ENCODE measurements around the gene DTNB.

Gene DTNB

GRCh38 chr2:25673300-25674076, at the start of gene DTNB:
Gene DTNB, minus strand, starts transcription at chr2:25673577. Its CDS starts 20,917 bp downstream, at chr2:25652660.
- TF ChIP-seq, protein P1, sequence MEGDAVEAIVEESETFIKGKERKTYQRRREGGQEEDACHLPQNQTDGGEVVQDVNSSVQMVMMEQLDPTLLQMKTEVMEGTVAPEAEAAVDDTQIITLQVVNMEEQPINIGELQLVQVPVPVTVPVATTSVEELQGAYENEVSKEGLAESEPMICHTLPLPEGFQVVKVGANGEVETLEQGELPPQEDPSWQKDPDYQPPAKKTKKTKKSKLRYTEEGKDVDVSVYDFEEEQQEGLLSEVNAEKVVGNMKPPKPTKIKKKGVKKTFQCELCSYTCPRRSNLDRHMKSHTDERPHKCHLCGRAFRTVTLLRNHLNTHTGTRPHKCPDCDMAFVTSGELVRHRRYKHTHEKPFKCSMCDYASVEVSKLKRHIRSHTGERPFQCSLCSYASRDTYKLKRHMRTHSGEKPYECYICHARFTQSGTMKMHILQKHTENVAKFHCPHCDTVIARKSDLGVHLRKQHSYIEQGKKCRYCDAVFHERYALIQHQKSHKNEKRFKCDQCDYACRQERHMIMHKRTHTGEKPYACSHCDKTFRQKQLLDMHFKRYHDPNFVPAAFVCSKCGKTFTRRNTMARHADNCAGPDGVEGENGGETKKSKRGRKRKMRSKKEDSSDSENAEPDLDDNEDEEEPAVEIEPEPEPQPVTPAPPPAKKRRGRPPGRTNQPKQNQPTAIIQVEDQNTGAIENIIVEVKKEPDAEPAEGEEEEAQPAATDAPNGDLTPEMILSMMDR (IDR thresholded peaks at IDR 0.05; ENCODE audit: low read length, missing control alignments) = no peak
- peak; percentile 57 for DNase-seq (ENCODE audit: low read depth)
- peak within 1 kb of the TSS; percentile 69 for H3K4me3 ChIP-seq (replicated peaks; ENCODE audit: low read depth, low read length)

DNA sequence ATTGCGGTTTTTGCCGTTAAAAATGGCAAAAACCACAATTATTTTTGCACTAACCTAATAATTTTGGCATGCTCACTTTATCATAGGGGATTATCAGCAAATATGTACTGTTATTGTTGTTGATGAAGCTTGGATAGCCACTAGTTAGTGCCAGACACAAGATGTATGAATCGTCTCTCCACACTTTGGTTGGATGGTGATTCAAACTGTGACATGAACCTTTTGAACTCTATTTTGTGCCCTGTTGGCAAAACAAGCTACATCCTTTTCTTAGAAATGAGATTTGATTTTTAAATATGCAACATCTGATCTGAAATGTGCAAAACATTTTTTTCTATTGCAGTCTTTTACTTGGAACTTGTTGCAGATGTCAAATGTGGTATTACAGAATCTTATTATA, 48.8 kb upstream of the DTNB start:
- TF ChIP-seq, protein P1 (IDR thresholded peaks at IDR 0.05; ENCODE audit: low read length, missing control alignments) = no peak
- no peak overlapping the region for H3K4me3 ChIP-seq (replicated peaks; ENCODE audit: low read depth, low read length)
- no peak for DNase-seq (ENCODE audit: low read depth)

DNA sequence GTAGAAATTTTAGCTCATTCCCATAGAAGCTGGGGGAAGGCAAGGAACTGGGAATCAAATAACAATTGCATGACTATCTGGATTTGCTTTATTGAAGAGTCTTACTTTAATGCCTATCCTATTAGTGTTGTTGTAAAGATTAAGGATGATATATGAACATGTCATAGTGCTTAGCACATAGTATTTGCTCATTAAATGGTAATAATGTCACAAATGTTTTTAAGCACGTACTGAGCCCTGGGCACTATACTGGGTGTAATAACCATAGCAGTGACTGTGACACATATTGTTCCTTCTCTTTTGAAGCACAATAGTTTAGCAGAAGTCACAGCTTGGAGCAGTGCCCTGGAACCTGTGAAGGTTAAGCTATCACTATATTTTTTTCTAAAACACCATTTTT, 47.2 kb upstream of the DTNB start:
- DNase-seq (ENCODE audit: low read depth) = no peak
- TF ChIP-seq, protein P1 (IDR thresholded peaks at IDR 0.05; ENCODE audit: low read length, missing control alignments) = no peak
- H3K4me3 ChIP-seq (replicated peaks; ENCODE audit: low read depth, low read length) = no peak overlapping the region

DNA sequence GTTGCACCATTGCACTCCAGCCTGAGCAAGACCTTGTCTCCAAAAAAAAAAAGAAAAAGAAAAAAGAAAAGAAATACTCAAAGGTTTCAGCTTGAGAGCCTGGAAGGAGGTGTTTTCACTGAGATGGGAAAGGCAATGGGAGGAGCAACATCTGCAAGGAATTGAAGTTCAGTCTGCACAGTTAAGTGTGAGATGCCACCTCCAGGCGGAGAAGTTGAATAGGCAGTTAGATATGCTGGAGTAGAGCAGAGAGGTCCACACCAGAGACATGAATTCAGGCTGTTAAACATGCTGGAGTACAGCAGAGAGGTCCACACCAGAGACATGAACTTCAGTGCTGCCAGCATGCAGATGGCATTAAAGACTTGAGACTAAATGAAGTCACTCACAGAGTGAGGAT, 41.4 kb upstream of the DTNB start:
- no peak overlapping the region for H3K4me3 ChIP-seq (replicated peaks; ENCODE audit: low read depth, low read length)
- TF ChIP-seq, protein P1 (IDR thresholded peaks at IDR 0.05; ENCODE audit: low read length, missing control alignments) = peak; percentile 1
- peak; percentile 14 for DNase-seq (ENCODE audit: low read depth)

- DNase-seq (ENCODE audit: low read depth) = no peak
- H3K4me3 ChIP-seq (replicated peaks; ENCODE audit: low read depth, low read length) = no peak overlapping the region
- TF ChIP-seq, protein P1 (IDR thresholded peaks at IDR 0.05; ENCODE audit: low read length, missing control alignments) = no peak
Measured at GRCh38 chr2:25712455-25712854, 39.1 kb upstream of the DTNB start.

DNA sequence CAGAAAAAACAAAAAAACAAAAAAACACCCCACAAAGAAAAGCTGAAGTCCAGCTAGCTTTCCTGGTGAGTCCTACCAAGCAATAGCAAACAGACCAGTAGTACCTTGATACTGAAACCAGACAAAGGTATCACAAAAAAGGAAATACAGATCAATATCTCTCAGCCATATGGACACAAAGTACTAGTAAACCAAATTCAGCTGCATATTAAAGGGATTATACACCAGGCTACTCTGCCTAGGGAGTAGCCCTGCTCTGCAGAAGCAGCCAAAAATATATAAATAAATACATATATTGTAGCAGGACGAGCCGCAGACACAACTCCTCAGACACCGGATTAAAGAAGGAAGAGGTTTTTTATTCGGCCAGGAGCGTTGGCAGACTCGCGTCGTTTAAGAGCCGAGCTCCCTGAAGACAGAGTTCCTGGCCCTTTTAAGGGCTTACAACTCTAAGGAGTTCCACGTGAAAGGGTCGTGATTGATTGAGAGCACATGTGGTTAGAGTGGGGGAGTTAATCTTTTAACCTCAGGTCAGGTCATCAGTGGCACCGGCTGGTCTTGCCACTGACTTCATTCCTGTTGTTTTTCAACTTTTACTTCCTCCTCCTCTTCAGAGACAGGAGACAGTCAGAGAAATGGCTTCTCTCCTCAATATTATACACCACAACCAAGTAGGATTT, 38.4 kb upstream of the DTNB start:
- peak overlapping the region; percentile 19 for H3K4me3 ChIP-seq (replicated peaks; ENCODE audit: low read depth, low read length)
- peak; percentile 8 for DNase-seq (ENCODE audit: low read depth)
- TF ChIP-seq, protein P1 (IDR thresholded peaks at IDR 0.05; ENCODE audit: low read length, missing control alignments) = no peak

All from fibroblast of pulmonary artery (primary cell).